ENCODE data around the gene CTDSPL.

DNA sequence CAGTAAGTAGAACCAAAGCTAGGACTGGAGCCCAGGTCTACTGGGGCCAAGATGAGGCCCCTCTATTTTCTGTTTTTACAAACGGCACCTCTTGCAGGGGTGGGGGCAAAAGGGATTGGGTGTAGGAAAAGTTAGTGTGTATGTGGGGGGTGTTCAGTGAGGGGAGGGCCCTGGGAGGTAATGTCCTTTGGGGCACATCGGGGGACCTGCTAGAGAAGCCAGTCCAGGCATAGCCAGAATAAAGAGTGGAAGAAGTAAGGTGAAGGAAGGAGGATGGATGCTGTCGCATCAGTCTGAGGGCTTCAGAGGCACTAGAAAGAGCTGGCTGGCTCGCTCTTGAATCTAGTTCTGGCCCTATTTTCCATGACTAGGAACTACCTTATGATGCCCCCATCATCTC lies 165.2 kb downstream of the CTDSPL start:
- TF ChIP-seq, protein P1, sequence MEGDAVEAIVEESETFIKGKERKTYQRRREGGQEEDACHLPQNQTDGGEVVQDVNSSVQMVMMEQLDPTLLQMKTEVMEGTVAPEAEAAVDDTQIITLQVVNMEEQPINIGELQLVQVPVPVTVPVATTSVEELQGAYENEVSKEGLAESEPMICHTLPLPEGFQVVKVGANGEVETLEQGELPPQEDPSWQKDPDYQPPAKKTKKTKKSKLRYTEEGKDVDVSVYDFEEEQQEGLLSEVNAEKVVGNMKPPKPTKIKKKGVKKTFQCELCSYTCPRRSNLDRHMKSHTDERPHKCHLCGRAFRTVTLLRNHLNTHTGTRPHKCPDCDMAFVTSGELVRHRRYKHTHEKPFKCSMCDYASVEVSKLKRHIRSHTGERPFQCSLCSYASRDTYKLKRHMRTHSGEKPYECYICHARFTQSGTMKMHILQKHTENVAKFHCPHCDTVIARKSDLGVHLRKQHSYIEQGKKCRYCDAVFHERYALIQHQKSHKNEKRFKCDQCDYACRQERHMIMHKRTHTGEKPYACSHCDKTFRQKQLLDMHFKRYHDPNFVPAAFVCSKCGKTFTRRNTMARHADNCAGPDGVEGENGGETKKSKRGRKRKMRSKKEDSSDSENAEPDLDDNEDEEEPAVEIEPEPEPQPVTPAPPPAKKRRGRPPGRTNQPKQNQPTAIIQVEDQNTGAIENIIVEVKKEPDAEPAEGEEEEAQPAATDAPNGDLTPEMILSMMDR (IDR thresholded peaks at IDR 0.05; ENCODE audit: poor library complexity), result no peak
- no peak for TF ChIP-seq EZH2phosphoT487 (IDR thresholded peaks at IDR 0.05; ENCODE audit: low read depth, severe bottlenecking, unreplicated experiment)
